HEK293 (cell line): ENCODE measurements around the gene SFT2D2.

ENCODE experiments used
- CTCF ChIA-PET: fragments of 350-600 bp; formaldehyde crosslinking; extraction: SDS; loops from one replicate; lab custom pipeline; 2021; ENCODE audit warnings: antibody characterized with exemption; lab: Yijun Ruan, JAX
- POLR2A ChIA-PET: fragments of 300-600 bp; formaldehyde crosslinking; extraction: SDS; loops from one replicate; lab custom pipeline; 2020; ENCODE audit warnings: antibody characterized with exemption, inconsistent platforms; lab: Yijun Ruan, JAX
- H3K27ac ChIP-seq: fragments of 200-500 bp; sonication (Bioruptor generic); 2 replicates; pipeline ENCODE4 v1.5.1; 2014; ENCODE audit warnings: low read depth, low read length, control low read depth, inconsistent platforms; ENCODE audit errors: extremely low read depth
- H3K36me3 ChIP-seq, 2 experiments: fragments of 200-500 bp in 1 of 2; sonication (Bioruptor generic) in 1 of 2; 1 replicate in 1 of 2; 2 replicates in 1 of 2; pipeline ENCODE4 v1.5.1; 2014 to 2017; ENCODE audit warnings: inconsistent platforms in 2 of 2, low read length in 2 of 2; ENCODE audit not compliant: control insufficient read depth in 2 of 2, insufficient read depth in 1 of 2
- H3K4me1 ChIP-seq: fragments of 200-500 bp; sonication (Bioruptor generic); 2 replicates; pipeline ENCODE4 v1.5.1; 2014; ENCODE audit warnings: mild to moderate bottlenecking, low read length, inconsistent platforms; ENCODE audit not compliant: control insufficient read depth, insufficient read depth
- H3K4me3 ChIP-seq: 2 replicates; pipeline ENCODE4 v1.5.1; 2011; ENCODE audit warnings: low read depth, mild to moderate bottlenecking, control low read depth, low read length, moderate library complexity
- H3K9me3 ChIP-seq: fragments of 200-500 bp; sonication (Bioruptor generic); 2 replicates; pipeline ENCODE4 v1.5.1; 2014; ENCODE audit warnings: low read depth, low read length, inconsistent platforms; ENCODE audit not compliant: control insufficient read depth, insufficient read depth
- BCL6B ChIP-seq: fragments of 450-650 bp; formaldehyde crosslinking; IDR thresholded peaks from 2 replicates; pipeline ENCODE4 v1.5.1; 2017; ENCODE audit warnings: missing biosample characterization, missing genetic modification characterization
- CTCF ChIP-seq: fragments of 450-650 bp; formaldehyde crosslinking; IDR thresholded peaks from 2 replicates; pipeline ENCODE4 v1.5.1; 2016; ENCODE audit warnings: missing biosample characterization, missing genetic modification characterization
- MZF1 ChIP-seq: fragments of 450-650 bp; formaldehyde crosslinking; IDR thresholded peaks from 2 replicates; pipeline ENCODE4 v1.5.1; 2017; ENCODE audit warnings: missing biosample characterization, missing genetic modification characterization, borderline replicate concordance
- TCF7L2 ChIP-seq: IDR thresholded peaks from 2 replicates; pipeline ENCODE4 v1.6.1; 2011; ENCODE audit warnings: low read depth, mild to moderate bottlenecking, inconsistent platforms, low read length, moderate library complexity, borderline replicate concordance
- TRIM28 ChIP-seq: IDR thresholded peaks from 2 replicates; pipeline ENCODE4 v1.6.1; 2011; ENCODE audit warnings: low read length, control low read depth, borderline replicate concordance
- ZBTB49 ChIP-seq: fragments of 450-650 bp; formaldehyde crosslinking; IDR thresholded peaks from 2 replicates; pipeline ENCODE4 v1.5.1; 2016; ENCODE audit warnings: missing biosample characterization, missing genetic modification characterization, low read depth
- ZIC2 ChIP-seq: fragments of 450-650 bp; formaldehyde crosslinking; IDR thresholded peaks from 2 replicates; pipeline ENCODE4 v1.5.1; 2016; ENCODE audit warnings: missing biosample characterization, missing genetic modification characterization
- ZNF214 ChIP-seq: fragments of 450-650 bp; formaldehyde crosslinking; IDR thresholded peaks from 2 replicates; pipeline ENCODE4 v1.5.1; 2017; ENCODE audit warnings: missing biosample characterization, mild to moderate bottlenecking, missing genetic modification characterization, borderline replicate concordance
- ZNF621 ChIP-seq: fragments of 450-650 bp; formaldehyde crosslinking; IDR thresholded peaks from 2 replicates; pipeline ENCODE4 v1.5.1; 2017; ENCODE audit warnings: missing biosample characterization, missing genetic modification characterization
- ZNF654 ChIP-seq: fragments of 450-650 bp; formaldehyde crosslinking; IDR thresholded peaks from 2 replicates; pipeline ENCODE4 v1.5.1; 2016; ENCODE audit warnings: low read depth, missing biosample characterization, missing genetic modification characterization
- ZNF660 ChIP-seq: fragments of 450-650 bp; IDR thresholded peaks from 2 replicates; pipeline ENCODE4 v1.5.1; 2018; ENCODE audit warnings: missing biosample characterization, mild to moderate bottlenecking, missing genetic modification characterization

SFT2D2 gene

GRCh38 chr1:168230709-168231108 is 4.9 kb downstream of the SFT2D2 start:
- POLR2A ChIA-PET: no interaction called here
- Histone ChIP-seq H3K4me3 (no peak overlapping the region), H3K9me3 (no peaks in the 10 kb centered on the region), H3K27ac (no peak overlapping the region), H3K36me3 (peaks cover 0 to 60% of the 10 kb centered on the region in 2 experiments; a peak in 2 of 3 replicates), H3K4me1 (peaks cover 8% of the 10 kb centered on the region)
- CTCF ChIA-PET: interaction anchor here (0.9 kb wide), 1 partner anchor 113 kb away, joined by 4 read pairs; no protein-coding TSS in a partner anchor
- TF ChIP-seq ZNF621 (tag by site-specific recombination): no peak
- TF ChIP-seq BCL6B (tag by site-specific recombination): no peak
- no peak for TF ChIP-seq TCF7L2

- no peaks in the 10 kb centered on the region for H3K4me1 ChIP-seq
- ChIA-PET POLR2A (interaction anchor here (1.5 kb wide), 1 partner anchor 108 kb away, joined by 4 read pairs; no protein-coding TSS in a partner anchor), CTCF (interaction anchor here (0.5 to 4.0 kb wide), 54 partner anchors 8 to 1718 kb away, joined by 3 to 31 read pairs (median 4); partner anchors contain the start of gene SFT2D2)
- H3K9me3 ChIP-seq: no peaks in the 10 kb centered on the region
- TF ChIP-seq ZIC2 (no peak), MZF1 (tag by site-specific recombination) (peak; percentile 34; the same call in 1 of the 2 replicates), ZNF654 (tag by site-specific recombination) (peak; percentile 46), ZBTB49 (tag by site-specific recombination) (no peak), ZNF660 (peak; percentile 47; the same call in 1 of the 2 replicates), ZNF214 (tag by site-specific recombination) (no peak), CTCF (tag by site-specific recombination) (peak; percentile 42; the same call in 1 of the 2 replicates)
- no peak overlapping the region for H3K27ac ChIP-seq
- H3K4me3 ChIP-seq: no peak overlapping the region
- peaks cover 17 to 91% of the 10 kb centered on the region in 2 experiments for H3K36me3 ChIP-seq
These were observed 9.2 kb downstream of the SFT2D2 start for GRCh38 chr1:168234846-168235547.

- POLR2A ChIA-PET: interaction anchor here (1.5 kb wide), 1 partner anchor 107 kb away, joined by 4 read pairs; no protein-coding TSS in a partner anchor
- CTCF ChIA-PET: interaction anchor here (0.5 to 4.0 kb wide), 48 partner anchors 8 to 1717 kb away, joined by 3 to 31 read pairs (median 4); partner anchors contain the start of gene SFT2D2
- Histone ChIP-seq H3K4me1 (no peaks in the 10 kb centered on the region), H3K27ac (no peak overlapping the region), H3K36me3 (peaks cover 18 to 93% of the 10 kb centered on the region in 2 experiments), H3K4me3 (no peak overlapping the region), H3K9me3 (no peaks in the 10 kb centered on the region)
- TF ChIP-seq TRIM28: no peak
These were observed 9.7 kb downstream of the SFT2D2 start for GRCh38 chr1:168235548-168235885.
